ENCODE results near the gene HSPA2. TPM values are rescaled to one million over a fixed set of nuclear protein-coding genes. Genes with fewer than 3 reads are reported as not detected.

Gene HSPA2
- total and polyA plus RNA-seq, 2 of the 13 experiments (the other 11 are each of a cell fraction or from before 2014, with no cell fraction given) = 0.15 to 0.27 TPM

- TF ChIP-seq ZNF788 (CRISPR knock-in tag; IDR thresholded peaks at IDR 0.05; ENCODE audit: borderline replicate concordance) = peak; percentile 23; the same call in 1 of the 2 replicates
- TF ChIP-seq ZSCAN31 (CRISPR knock-in tag; IDR thresholded peaks at IDR 0.05; ENCODE audit: low read depth) = no peak
- TF ChIP-seq ATF7-NPFF (CRISPR knock-in tag; IDR thresholded peaks at IDR 0.05; ENCODE audit: low read depth) = peak; percentile 64; the same call in 1 of the 2 replicates
- TF ChIP-seq JARID2 (CRISPR knock-in tag; IDR thresholded peaks at IDR 0.05; ENCODE audit: insufficient replicate concordance) = peak; percentile 14
- no peak for TF ChIP-seq TIGD3 (CRISPR knock-in tag; IDR thresholded peaks at IDR 0.05; ENCODE audit: borderline replicate concordance)
- peak; percentile 88 for TF ChIP-seq ZSCAN21 (CRISPR knock-in tag; IDR thresholded peaks at IDR 0.05; ENCODE audit: borderline replicate concordance)
- TF ChIP-seq ELF4 (CRISPR knock-in tag; IDR thresholded peaks at IDR 0.05; ENCODE audit: borderline replicate concordance) = no peak
- TF ChIP-seq HIC2 (CRISPR knock-in tag; IDR thresholded peaks at IDR 0.05; ENCODE audit: low read depth) = peak; percentile 35; the same call in 1 of the 2 replicates
- 0 out of 2 replicates have a peak, but pooled peaks have one; percentile 60 for TF ChIP-seq REL (CRISPR knock-in tag; conservative IDR thresholded peaks at IDR 0.05)
- TF ChIP-seq ZNF362 (CRISPR knock-in tag; IDR thresholded peaks at IDR 0.05; ENCODE audit: borderline replicate concordance) = no peak
- peak; percentile 85 for TF ChIP-seq U2AF1 (optimal IDR thresholded peaks at IDR 0.05; ENCODE audit: low read depth, low read length)
- no peak for TF ChIP-seq ZNF354B (CRISPR knock-in tag; IDR thresholded peaks at IDR 0.05)
- TF ChIP-seq ZNF614 (CRISPR knock-in tag; IDR thresholded peaks at IDR 0.05; ENCODE audit: borderline replicate concordance) = peak; percentile 13; the same call in 1 of the 2 replicates
- 0 out of 2 replicates have a peak, but pooled peaks have one; percentile 18 for TF ChIP-seq MIXL1 (CRISPR knock-in tag; IDR thresholded peaks at IDR 0.05)
- no peak for TF ChIP-seq ZFP41 (CRISPR knock-in tag; IDR thresholded peaks at IDR 0.05; ENCODE audit: borderline replicate concordance)
- TF ChIP-seq MXD1 (CRISPR knock-in tag; IDR thresholded peaks at IDR 0.05) = peak; percentile 50
- TF ChIP-seq ZC3H4 (CRISPR knock-in tag; IDR thresholded peaks at IDR 0.05; ENCODE audit: borderline replicate concordance) = peak; percentile 93; the same call in 1 of the 2 replicates
- TF ChIP-seq SRY (CRISPR knock-in tag; IDR thresholded peaks at IDR 0.05) = peak; percentile 60; the same call in 1 of the 2 replicates
- TF ChIP-seq KAT7 (CRISPR knock-in tag; IDR thresholded peaks at IDR 0.05; ENCODE audit: borderline replicate concordance) = peak; percentile 71
- TF ChIP-seq MYC (CRISPR knock-in tag; IDR thresholded peaks at IDR 0.05; ENCODE audit: borderline replicate concordance) = peak; percentile 86
- peak; percentile 58; the same call in 1 of the 2 replicates for TF ChIP-seq ZFP36L1 (CRISPR knock-in tag; IDR thresholded peaks at IDR 0.05)
- peak; percentile 78 for TF ChIP-seq ZNF143 (CRISPR knock-in tag; IDR thresholded peaks at IDR 0.05)
Measured at GRCh38 chr14:64503434-64504309, 36.9 kb upstream of the HSPA2 start, which contains the start of gene ZBTB25 (continued).
